IPS-NIHi7 (cell line): ENCODE data around the gene CTBP2.
"Not testable (repeated sequence)": the region's sequence is repeated elsewhere in the genome, so short reads cannot be mapped to it uniquely, and the experiment has no call there.

Source experiments
- DNase-seq: peaks from one replicate; pipeline ENCODE4 v3.0.0; 2012; ENCODE audit warnings: mixed read lengths; ENCODE audit errors: extremely low spot score

Gene CTBP2

DNA sequence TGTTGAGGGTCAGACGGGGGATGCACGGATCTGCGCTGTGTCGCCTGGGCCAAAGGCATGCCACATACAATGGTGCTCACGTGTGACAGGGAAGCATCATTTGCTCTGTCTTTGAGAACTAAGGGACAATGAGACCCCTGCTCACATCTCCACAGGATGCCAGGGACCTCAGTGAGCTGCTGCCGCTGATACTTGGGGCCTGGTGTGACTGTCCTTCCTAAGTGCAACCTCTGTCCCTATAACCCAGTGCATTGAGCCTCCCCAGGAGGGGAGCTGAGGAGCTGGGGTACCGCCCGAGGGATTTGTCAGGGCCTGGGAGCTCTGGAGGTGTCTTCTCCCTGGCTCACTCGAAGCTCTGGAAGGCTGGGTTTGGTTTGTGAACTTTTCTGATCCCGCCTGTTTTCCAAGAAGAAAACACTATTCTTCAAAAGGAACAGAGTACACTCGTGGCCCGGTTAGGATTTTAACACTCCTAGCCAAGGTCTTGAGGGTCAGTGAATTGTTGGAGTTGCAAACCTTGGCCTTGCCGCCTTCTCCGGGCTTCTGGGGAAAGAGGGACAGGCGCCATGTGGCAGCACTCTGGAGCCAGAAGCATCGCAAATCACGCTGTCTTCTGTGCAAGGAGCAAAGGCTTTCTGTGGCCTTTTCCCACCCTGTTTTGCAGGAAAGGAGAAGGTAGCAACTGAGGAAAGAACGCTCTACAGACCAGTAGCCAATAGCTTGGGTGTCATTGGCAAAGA, 26.2 kb upstream of the CTBP2 start:
- no peak for DNase-seq

GRCh38 chr10:125179107-125179506, 18.7 kb upstream of the CTBP2 start:
- DNase-seq, result not testable (repeated sequence)

DNA sequence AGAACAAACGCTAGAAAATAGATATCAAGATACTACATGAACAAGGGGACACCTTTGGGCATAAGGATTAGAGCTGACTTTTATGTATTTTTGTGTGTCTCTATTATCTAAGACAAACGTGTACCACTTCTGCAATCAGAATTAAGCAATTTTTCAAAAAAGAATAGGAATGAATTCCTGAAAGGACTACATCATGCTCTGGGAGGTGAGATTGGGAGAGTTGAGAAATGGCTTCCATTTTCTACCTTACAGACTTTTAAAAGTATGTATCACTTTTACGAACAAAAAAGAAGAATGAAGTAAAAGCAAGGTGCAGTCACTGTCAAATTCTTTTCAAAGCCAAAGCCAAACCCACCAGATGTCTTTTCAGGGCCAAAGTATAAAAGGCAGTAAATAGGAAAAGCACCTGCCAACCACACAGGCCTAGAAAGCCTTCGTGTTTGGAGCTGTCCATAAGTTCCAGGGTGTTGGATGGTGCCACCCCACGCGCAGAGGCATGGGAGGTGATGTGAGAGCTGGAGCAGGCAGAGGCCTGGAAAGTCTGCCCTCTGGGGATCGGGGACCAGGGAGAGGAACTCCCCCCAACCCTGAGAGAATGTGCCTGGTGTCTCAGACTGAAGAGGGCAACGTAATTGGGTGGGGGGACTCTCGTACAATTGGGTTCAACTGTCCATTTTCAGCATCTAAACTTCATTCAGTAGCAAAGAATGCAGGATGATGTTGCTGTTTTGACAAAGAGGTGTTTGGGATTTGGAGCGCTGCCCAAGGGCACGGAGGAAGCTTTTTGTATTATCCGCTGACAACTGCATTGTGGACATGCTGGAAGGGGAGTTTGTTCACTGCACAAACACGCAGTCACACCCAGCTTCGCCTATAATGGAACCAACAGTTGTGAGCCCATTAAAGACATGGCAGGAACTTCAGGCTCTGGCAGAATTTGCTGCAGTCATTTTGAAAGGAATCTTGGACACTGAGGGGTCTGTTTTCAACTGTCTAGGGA, 17.6 kb upstream of the CTBP2 start:
- no peak for DNase-seq

DNA sequence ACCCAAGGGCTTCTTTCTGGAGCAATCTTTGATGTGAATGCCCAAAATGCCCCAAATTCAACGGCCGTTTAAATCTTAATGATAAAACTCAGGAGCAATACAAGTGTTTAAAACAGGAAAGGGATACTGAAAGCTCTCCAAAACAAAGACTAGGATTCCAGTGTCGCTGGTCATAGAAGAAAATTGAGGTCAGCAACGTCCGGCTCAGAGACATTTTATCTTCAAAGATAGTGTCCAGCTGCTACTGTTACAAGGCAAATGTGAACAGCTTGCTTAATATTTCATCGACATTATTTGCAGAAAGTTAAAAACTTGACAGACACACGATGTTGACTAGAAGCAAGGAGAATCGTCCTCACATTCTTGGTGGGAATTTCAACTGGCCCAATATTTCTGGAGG, 15.4 kb upstream of the CTBP2 start:
- DNase-seq, result no peak

DNA sequence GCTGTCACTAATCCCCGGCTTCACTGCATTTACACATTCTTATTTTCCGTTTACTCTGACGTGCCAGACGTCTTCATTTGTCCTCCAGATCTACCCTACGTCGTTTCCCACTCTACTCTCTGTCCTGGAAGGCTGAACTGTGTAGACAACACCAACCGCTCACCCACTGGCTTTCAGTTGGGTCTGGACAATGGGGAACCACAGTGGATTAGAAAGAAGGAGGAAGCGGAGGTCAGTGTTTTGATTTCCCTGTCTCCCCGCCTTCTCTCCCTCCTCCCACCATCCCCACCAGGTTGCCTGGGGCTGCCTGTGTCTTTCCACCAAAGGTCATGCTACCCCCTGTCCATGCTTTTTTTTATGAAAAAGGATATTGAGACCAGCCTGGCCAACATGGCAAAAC, 14.0 kb upstream of the CTBP2 start:
- DNase-seq, result no peak

- DNase-seq, result no peak
These were observed 12.3 kb upstream of the CTBP2 start for GRCh38 chr10:125172694-125173093.

DNA sequence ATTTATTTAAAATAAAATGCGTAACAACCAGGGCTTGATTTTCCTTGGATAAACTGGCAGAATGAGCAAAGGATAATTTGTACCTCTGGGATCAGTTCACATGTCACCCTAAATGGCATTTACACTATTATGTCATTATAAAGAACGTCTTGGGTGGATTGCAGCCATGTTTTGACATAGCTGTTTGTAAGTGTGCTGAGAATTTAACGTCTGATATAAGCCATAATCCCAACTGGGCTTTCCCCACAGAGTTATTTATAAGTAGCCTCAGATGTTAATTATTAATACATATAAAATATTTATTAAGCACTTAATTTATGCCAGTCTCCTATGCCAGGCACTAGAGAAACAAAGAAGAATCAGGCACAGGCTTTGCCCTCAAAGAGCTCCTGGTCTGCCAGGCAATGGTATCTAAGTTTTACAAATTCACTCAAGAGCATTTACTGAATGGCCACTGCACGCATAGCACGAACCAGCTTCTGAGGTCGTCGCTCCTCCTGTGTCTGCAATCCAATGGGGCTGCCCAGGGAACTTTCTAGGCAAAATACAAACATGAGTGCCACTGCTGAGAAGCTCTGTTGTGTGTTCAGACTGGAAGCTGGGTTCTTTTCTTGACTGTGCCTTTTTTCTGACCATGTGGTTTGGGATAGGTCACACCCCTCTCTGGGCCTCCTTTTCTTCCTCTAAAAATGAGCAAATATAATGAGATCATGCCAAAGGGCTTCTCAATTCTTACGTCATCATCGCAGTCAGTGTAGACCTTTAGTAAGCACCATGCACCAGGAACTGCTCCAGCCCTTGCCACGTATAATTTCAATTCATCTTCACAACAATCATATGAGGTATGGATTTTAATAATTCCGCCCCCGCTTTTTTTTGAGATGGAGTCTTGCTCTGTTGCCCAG, 11.3 kb upstream of the CTBP2 start:
- no peak for DNase-seq

DNA sequence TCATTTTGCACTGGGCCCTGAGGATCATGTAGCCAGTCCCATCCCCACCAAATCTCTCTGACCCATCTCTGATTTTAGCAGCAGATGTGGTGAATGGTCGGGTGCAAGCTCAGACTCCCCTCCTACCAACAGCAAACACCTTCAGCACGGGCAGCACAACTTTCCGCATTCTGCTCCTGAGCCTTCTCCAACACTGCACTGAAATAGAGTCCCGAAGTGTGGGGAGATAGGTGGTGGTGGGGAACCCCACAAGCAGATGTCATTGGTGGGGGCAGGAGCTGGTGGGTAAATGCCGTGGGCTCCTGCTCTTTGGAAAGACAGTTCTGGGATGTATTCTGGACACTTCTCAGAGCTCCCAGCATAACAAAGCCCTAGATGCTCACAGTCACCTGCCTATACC, 9.6 kb upstream of the CTBP2 start:
- no peak for DNase-seq

- DNase-seq, result no peak
These were observed 8.9 kb upstream of the CTBP2 start for GRCh38 chr10:125169279-125169678.

DNA sequence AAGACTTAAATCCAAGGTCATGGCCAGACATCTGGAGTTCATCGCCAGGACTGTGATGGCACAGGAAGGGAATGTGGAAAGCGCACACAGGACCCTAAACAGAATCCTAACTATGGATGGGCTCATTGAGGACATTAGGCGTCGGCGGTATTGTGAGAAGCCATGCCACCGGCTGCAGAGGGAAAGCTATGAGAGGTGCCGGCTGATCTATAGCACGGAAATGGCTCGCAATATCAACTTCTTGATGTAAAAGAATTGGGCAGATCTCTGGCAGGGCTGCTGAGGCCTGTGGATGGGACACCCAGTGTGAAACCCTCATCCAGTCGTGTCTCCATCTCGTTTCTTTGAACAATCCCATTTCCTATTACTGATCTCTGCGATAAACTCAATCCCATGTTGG, 6.3 kb upstream of the CTBP2 start:
- DNase-seq, result no peak

- DNase-seq, result no peak
These were observed 5.5 kb upstream of the CTBP2 start for GRCh38 chr10:125165584-125166573.

DNA sequence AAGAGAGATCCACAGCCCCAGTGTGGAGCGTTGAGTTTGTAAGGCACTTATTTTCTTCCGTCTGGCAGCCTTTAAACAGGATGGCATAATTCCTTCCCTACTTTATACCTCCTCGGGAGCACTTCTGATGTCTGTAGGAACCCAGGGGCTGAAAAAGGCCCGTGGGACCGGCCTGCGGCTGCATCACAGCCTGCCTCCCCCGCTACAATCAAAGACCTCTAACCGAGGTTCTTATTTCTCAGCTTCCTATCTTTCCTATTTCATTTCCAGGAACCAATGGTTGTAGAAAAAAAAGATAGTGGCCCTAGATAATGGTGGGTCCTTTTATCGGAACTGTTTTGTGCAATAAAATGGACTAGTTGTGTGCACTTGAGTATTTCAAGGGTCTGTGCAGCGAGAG, 4.1 kb upstream of the CTBP2 start:
- no peak for DNase-seq

DNA sequence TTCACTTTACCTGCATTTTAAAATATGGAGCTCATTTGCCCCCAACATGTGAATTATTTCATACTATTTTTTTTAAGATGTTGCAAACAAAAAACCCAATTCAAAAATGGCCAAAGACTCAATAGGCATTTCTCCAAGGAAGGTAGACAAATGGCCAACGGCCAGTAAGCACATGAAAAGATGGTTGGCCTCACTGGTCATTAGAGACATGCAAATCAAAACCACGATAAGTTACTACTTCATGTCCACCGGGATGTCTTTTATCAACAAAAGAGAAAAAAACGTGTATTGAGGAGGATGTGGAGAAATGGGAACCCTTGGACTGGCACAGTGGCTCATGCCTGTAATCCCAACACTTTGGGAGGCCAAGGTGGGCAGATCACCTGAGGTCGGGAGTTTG, 3.4 kb upstream of the CTBP2 start:
- DNase-seq, result no peak

DNA sequence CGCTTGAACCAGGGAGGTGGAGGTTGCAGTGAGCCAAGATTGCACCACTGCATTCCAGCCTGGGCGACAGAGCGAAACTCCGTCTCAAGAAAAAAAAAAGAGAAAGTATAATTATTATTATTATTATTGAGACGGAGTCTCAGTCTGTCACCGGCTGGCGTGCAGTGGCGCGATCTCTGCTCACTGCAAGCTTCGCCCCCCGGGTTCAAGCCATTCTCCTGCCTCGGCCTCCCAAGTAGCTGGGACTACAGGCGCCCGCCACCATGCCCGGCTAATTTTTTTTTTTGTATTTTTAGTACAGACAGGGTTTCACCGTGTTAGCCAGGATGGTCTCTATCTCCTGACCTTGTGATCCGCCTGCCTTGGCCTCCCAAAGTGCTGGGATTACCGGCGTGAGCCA, 2.9 kb upstream of the CTBP2 start:
- not testable (repeated sequence) for DNase-seq

- peak; percentile 48 for DNase-seq
These were observed 2.0 kb upstream of the CTBP2 start for GRCh38 chr10:125162120-125162931.

DNA sequence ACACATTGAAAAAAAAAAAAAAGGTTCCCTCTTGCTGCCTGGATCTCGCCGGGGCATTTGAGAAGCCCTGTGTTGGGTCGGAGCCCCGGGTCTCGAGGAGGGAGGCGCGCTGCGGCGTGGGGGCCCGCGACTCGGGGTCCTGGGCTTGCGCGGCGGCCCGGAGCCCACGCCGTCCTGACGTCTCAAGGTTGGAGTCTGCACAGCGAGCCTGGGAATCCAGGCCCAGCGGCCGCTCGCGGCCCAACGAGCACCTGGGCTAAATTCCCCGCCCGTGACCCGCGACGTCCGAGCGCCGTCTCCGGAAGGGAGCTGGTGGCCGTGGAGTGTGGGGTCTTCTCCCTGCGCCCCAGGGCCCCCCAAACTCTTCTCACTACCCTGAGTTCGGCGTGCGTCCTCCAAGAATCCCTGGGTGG, 1.4 kb upstream of the CTBP2 start:
- DNase-seq, result no peak

DNA sequence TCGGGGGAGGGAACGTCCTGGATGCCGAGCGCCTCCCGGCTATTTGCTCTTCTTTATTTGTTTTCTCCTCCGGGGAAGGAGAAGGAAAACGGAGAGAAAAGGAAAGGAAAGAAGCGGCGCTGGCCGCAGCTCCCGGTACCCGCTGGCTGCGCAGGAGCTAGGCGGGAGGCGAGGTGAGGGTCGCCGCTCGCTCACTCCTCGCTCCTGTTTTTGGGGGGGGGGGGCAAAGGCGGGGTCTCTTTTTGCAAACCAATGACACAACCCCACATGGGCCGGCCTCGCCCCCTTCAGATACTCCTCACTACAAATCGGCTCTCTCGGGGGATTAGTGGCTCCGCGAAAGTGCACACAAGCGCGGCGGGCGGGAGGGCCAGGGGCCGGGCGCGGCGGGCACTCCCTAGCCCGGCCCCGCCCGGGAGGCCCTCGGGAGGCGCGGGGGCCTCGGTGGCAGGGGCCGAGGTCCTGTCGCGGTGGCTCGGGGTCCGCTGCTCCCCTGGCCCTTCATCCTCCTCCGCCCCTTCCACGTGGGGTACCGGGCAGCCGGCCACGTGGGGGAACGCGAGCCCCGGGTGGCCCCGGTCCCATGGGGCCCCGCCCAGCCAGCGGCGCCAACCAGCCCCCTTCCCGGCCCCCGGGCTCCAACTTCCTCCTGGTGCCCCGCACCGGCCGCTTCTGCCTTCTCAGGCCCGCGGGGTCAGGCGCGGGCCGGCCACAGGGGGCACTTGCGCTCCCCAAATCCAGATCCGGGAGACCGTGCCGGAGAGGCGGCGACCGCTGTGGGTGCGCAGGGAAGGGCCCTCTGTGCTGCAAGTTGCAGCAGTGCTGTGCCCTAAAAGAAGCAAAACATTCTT, 718 bp upstream of the CTBP2 start:
- DNase-seq, result peak; percentile 82

DNA sequence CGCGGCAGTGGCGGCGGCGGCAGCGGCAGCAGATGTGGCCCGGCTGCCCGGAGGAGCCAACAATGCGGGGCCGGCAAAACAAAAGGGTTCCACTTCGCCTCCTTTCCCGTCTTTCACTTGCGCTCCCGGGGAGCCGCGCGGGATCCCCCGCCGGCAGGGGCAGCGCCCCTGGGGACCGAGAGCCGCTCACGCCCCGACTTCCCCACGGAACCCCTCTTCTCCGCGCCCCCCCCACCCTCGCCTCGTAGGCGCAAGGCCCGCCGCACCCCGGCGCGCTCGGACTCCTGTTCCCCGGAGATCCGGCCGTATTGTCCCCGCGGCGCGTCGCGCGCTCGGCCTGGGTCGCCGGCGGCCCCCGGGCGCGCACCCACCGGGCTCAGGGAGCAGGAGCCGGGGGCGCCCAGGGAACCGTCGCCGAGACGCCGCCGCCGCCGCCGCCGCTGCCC, 854 bp downstream of the CTBP2 start:
- DNase-seq, result no peak
